ENCODE results near the gene SRGAP3.

DNA sequence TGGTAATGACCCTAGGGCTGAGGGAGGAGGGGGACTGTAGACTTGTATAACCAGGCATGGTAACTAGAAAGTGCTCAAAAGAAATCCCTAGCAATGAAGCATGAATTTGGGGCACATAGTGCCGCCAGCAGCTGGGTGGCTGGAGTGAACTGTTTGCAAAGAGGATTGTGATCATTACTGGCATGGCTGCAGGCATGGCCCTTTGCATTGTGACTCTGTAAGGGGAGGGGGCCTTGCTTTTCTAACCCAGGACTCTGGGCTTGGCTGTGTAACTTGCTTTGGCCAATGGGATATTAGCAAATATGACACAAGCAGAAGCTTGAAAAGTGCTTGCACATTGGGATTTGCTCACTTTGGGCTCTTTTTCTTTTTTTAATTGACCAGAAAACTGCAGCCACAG is 173.7 kb downstream of the SRGAP3 start:
- TF ChIP-seq, protein P1, sequence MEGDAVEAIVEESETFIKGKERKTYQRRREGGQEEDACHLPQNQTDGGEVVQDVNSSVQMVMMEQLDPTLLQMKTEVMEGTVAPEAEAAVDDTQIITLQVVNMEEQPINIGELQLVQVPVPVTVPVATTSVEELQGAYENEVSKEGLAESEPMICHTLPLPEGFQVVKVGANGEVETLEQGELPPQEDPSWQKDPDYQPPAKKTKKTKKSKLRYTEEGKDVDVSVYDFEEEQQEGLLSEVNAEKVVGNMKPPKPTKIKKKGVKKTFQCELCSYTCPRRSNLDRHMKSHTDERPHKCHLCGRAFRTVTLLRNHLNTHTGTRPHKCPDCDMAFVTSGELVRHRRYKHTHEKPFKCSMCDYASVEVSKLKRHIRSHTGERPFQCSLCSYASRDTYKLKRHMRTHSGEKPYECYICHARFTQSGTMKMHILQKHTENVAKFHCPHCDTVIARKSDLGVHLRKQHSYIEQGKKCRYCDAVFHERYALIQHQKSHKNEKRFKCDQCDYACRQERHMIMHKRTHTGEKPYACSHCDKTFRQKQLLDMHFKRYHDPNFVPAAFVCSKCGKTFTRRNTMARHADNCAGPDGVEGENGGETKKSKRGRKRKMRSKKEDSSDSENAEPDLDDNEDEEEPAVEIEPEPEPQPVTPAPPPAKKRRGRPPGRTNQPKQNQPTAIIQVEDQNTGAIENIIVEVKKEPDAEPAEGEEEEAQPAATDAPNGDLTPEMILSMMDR (IDR thresholded peaks at IDR 0.05; ENCODE audit: poor library complexity) = no peak
- no peak for TF ChIP-seq EZH2 (IDR thresholded peaks at IDR 0.05; ENCODE audit: borderline replicate concordance)

Data from hepatocyte (in vitro differentiated cells).